ENCODE results near the gene PASK. TPM values are rescaled to one million over a fixed set of nuclear protein-coding genes. Genes with fewer than 3 reads are reported as not detected.
A peak's percentile ranks its signal among the peaks of the same experiment; 100 is the strongest.

The PASK gene
- total and polyA plus RNA-seq, 7 experiments from 2014 or later: 15.0 to 160 (median 78.3) TPM

GRCh38 chr2:241091201-241091600 lies 58.1 kb downstream of the PASK start:
- H3K4me1 ChIP-seq (ENCODE audit: control insufficient read depth in 2 of 2, insufficient read depth in 2 of 2, low read length in 2 of 2): peaks cover 14 to 25% of the 10 kb centered on the region in 2 donors
- no peak overlapping the region for H3K4me3 ChIP-seq (ENCODE audit: low read length)
- H3K4me1 Mint-ChIP-seq: peaks cover 10 to 69% (median 48%) of the 10 kb centered on the region in 7 donors
- no peaks in the 10 kb centered on the region for H3K27me3 Mint-ChIP-seq
- peaks cover 0 to 9% (median 0%) of the 10 kb centered on the region in 11 donors for H3K9me3 Mint-ChIP-seq
- H3K4me3 Mint-ChIP-seq: peak overlapping the region in 1 of 10 donors; percentile 45
- POLR2A ChIA-PET: interaction anchor here (1.5 to 7.1 kb wide), 2 partner anchors 15 to 60 kb away, joined by 3 to 145 read pairs; partner anchors contain the start of gene MTERF4
- H3K27ac Mint-ChIP-seq: peak overlapping the region in 6 of 9 donors; percentile 7 to 67 (median 42)
- no peaks in the 10 kb centered on the region for H3K9me3 ChIP-seq (ENCODE audit: control insufficient read depth in 2 of 3, low read length in 3 of 3)
- H3K36me3 ChIP-seq (ENCODE audit: control insufficient read depth in 2 of 3, insufficient read depth in 3 of 3, low read length in 3 of 3): peaks cover 27 to 85% (median 48%) of the 10 kb centered on the region in 3 experiments
- H3K36me3 Mint-ChIP-seq: peaks cover 17 to 75% (median 41%) of the 10 kb centered on the region in 5 donors
- intact Hi-C loops (cut with micrococcal nuclease): loop anchor here in 1 of 2 donors (10.0 kb wide), 1 partner anchor 524 kb away; no protein-coding TSS in a partner anchor
- CTCF ChIA-PET: no interaction called here
- DNase-seq (no peak), ATAC-seq (no peak)
- no peaks in the 10 kb centered on the region for H3K27me3 ChIP-seq (ENCODE audit: control insufficient read depth in 2 of 2, insufficient read depth in 2 of 2, low read length in 2 of 2)
- no peak overlapping the region for H3K27ac ChIP-seq (ENCODE audit: low read depth, low read length)

- Mint-ChIP-seq H3K9me3 (peaks cover 0 to 19% (median 7%) of the 10 kb centered on the region in 11 donors), H3K27me3 (no peaks in the 10 kb centered on the region), H3K36me3 (peaks cover 13 to 78% (median 49%) of the 10 kb centered on the region in 5 donors), H3K4me1 (peaks cover 0 to 55% (median 29%) of the 10 kb centered on the region in 7 donors), H3K4me3 (peak overlapping the region in 4 of 10 donors; percentile 14 to 61 (median 22)), H3K27ac (peak overlapping the region in 8 of 9 donors; percentile 44 to 84 (median 74))
- Histone ChIP-seq H3K27ac (ENCODE audit: low read depth, low read length) (no peak overlapping the region), H3K27me3 (ENCODE audit: control insufficient read depth in 2 of 2, insufficient read depth in 2 of 2, low read length in 2 of 2) (no peaks in the 10 kb centered on the region), H3K4me3 (ENCODE audit: low read length) (no peak overlapping the region), H3K9me3 (ENCODE audit: control insufficient read depth in 2 of 3, low read length in 3 of 3) (no peaks in the 10 kb centered on the region), H3K4me1 (ENCODE audit: control insufficient read depth in 2 of 2, insufficient read depth in 2 of 2, low read length in 2 of 2) (peaks cover 0 to 4% of the 10 kb centered on the region in 2 donors), H3K36me3 (ENCODE audit: control insufficient read depth in 2 of 3, insufficient read depth in 3 of 3, low read length in 3 of 3) (peaks cover 28 to 75% (median 49%) of the 10 kb centered on the region in 3 experiments)
- POLR2A ChIA-PET: interaction anchor here (1.0 to 1.8 kb wide), 8 partner anchors 11 to 60 kb away, joined by 3 to 5 read pairs (median 4); partner anchors contain the start of genes MTERF4 and PASK
- CTCF ChIA-PET: interaction anchor here (0.5 kb wide), 1 partner anchor 448 kb away, joined by 5 read pairs; no protein-coding TSS in a partner anchor
- no peak for ATAC-seq
- intact Hi-C loops (cut with micrococcal nuclease): no loop called here
- no peak for DNase-seq
Observed at GRCh38 chr2:241088791-241089732, 60.2 kb downstream of the PASK start.

- Histone ChIP-seq H3K36me3 (ENCODE audit: control insufficient read depth in 2 of 3, insufficient read depth in 3 of 3, low read length in 3 of 3) (peaks cover 28 to 70% (median 45%) of the 10 kb centered on the region in 3 experiments), H3K27me3 (ENCODE audit: control insufficient read depth in 2 of 2, insufficient read depth in 2 of 2, low read length in 2 of 2) (no peaks in the 10 kb centered on the region), H3K4me3 (ENCODE audit: low read length) (no peak overlapping the region), H3K9me3 (ENCODE audit: control insufficient read depth in 2 of 3, low read length in 3 of 3) (no peaks in the 10 kb centered on the region), H3K27ac (ENCODE audit: low read depth, low read length) (no peak overlapping the region), H3K4me1 (ENCODE audit: control insufficient read depth in 2 of 2, insufficient read depth in 2 of 2, low read length in 2 of 2) (no peaks in the 10 kb centered on the region)
- H3K27me3 Mint-ChIP-seq: no peaks in the 10 kb centered on the region
- peaks cover 13 to 78% (median 49%) of the 10 kb centered on the region in 5 donors for H3K36me3 Mint-ChIP-seq
- DNase-seq (no peak), ATAC-seq (no peak)
- peaks cover 0 to 51% (median 27%) of the 10 kb centered on the region in 7 donors for H3K4me1 Mint-ChIP-seq
- peak overlapping the region in 5 of 9 donors; percentile 33 to 83 (median 65) for H3K27ac Mint-ChIP-seq
- ChIA-PET POLR2A (interaction anchor here (1.1 to 1.4 kb wide), 4 partner anchors 12 to 63 kb away, joined by 3 to 5 read pairs (median 3); no protein-coding TSS in a partner anchor), CTCF (interaction anchor here (0.5 kb wide), 1 partner anchor 449 kb away, joined by 5 read pairs; no protein-coding TSS in a partner anchor)
- intact Hi-C loops (cut with micrococcal nuclease): no loop called here
- H3K4me3 Mint-ChIP-seq: peak overlapping the region in 2 of 10 donors; percentile 26 to 44
- peaks cover 0 to 19% (median 7%) of the 10 kb centered on the region in 11 donors for H3K9me3 Mint-ChIP-seq
Observed at GRCh38 chr2:241088376-241088775, 60.9 kb downstream of the PASK start.

GRCh38 chr2:241087420-241088268 lies 61.6 kb downstream of the PASK start:
- H3K4me1 Mint-ChIP-seq: peaks cover 0 to 47% (median 33%) of the 10 kb centered on the region in 7 donors
- Histone ChIP-seq H3K27ac (ENCODE audit: low read depth, low read length) (no peak overlapping the region), H3K4me1 (ENCODE audit: control insufficient read depth in 2 of 2, insufficient read depth in 2 of 2, low read length in 2 of 2) (no peaks in the 10 kb centered on the region), H3K36me3 (ENCODE audit: control insufficient read depth in 2 of 3, insufficient read depth in 3 of 3, low read length in 3 of 3) (peaks cover 28 to 65% (median 39%) of the 10 kb centered on the region in 3 experiments), H3K9me3 (ENCODE audit: control insufficient read depth in 2 of 3, low read length in 3 of 3) (no peaks in the 10 kb centered on the region), H3K27me3 (ENCODE audit: control insufficient read depth in 2 of 2, insufficient read depth in 2 of 2, low read length in 2 of 2) (no peaks in the 10 kb centered on the region), H3K4me3 (ENCODE audit: low read length) (no peak overlapping the region)
- peaks cover 0 to 19% (median 7%) of the 10 kb centered on the region in 11 donors for H3K9me3 Mint-ChIP-seq
- intact Hi-C loops (cut with micrococcal nuclease): no loop called here
- ATAC-seq (no peak), DNase-seq (no peak)
- POLR2A ChIA-PET: interaction anchor here (0.7 to 1.4 kb wide), 5 partner anchors 8 to 63 kb away, joined by 3 to 4 read pairs (median 3); partner anchors contain the start of gene MTERF4
- no peak overlapping the region for H3K4me3 Mint-ChIP-seq
- H3K27ac Mint-ChIP-seq: peak overlapping the region in 2 of 9 donors; percentile 62 to 75
- peaks cover 13 to 73% (median 49%) of the 10 kb centered on the region in 5 donors for H3K36me3 Mint-ChIP-seq
- CTCF ChIA-PET: no interaction called here
- H3K27me3 Mint-ChIP-seq: no peaks in the 10 kb centered on the region

- no peak overlapping the region for H3K27ac ChIP-seq (ENCODE audit: low read depth, low read length)
- intact Hi-C loops (cut with micrococcal nuclease): no loop called here
- H3K4me1 Mint-ChIP-seq: peaks cover 0 to 33% (median 29%) of the 10 kb centered on the region in 7 donors
- peaks cover 0 to 19% (median 7%) of the 10 kb centered on the region in 11 donors for H3K9me3 Mint-ChIP-seq
- no peak overlapping the region for H3K4me3 Mint-ChIP-seq
- ChIA-PET CTCF (no interaction called here), POLR2A (interaction anchor here (1.3 kb wide), 1 partner anchor 11 kb away, joined by 3 read pairs; no protein-coding TSS in a partner anchor)
- no peaks in the 10 kb centered on the region for H3K9me3 ChIP-seq (ENCODE audit: control insufficient read depth in 2 of 3, low read length in 3 of 3)
- no peaks in the 10 kb centered on the region for H3K27me3 Mint-ChIP-seq
- no peaks in the 10 kb centered on the region for H3K27me3 ChIP-seq (ENCODE audit: control insufficient read depth in 2 of 2, insufficient read depth in 2 of 2, low read length in 2 of 2)
- no peaks in the 10 kb centered on the region for H3K4me1 ChIP-seq (ENCODE audit: control insufficient read depth in 2 of 2, insufficient read depth in 2 of 2, low read length in 2 of 2)
- no peak for DNase-seq
- peak overlapping the region in 3 of 9 donors; percentile 28 to 76 (median 45) for H3K27ac Mint-ChIP-seq
- no peak for ATAC-seq
- H3K36me3 ChIP-seq (ENCODE audit: control insufficient read depth in 2 of 3, insufficient read depth in 3 of 3, low read length in 3 of 3): peaks cover 26 to 43% (median 28%) of the 10 kb centered on the region in 3 experiments
- no peak overlapping the region for H3K4me3 ChIP-seq (ENCODE audit: low read length)
- peaks cover 13 to 54% (median 42%) of the 10 kb centered on the region in 5 donors for H3K36me3 Mint-ChIP-seq
Observed at GRCh38 chr2:241084856-241085444, 64.3 kb downstream of the PASK start.
